Ishikawa (cell line): ENCODE results near the gene MESP1.

Source experiments
- CEBPB ChIP-seq: IDR thresholded peaks from 2 replicates; pipeline ENCODE4 v1.6.1; 2012
- CREB1 ChIP-seq: IDR thresholded peaks from 2 replicates; pipeline ENCODE4 v1.6.1; 2012; ENCODE audit warnings: low read depth
- EGR1 ChIP-seq: IDR thresholded peaks from 2 replicates; pipeline ENCODE4 v1.6.1; 2012
- EP300 ChIP-seq: IDR thresholded peaks from 2 replicates; pipeline ENCODE4 v1.6.1; 2012; ENCODE audit warnings: borderline replicate concordance
- FOXM1 ChIP-seq: IDR thresholded peaks from 2 replicates; pipeline ENCODE4 v1.6.1; 2012; ENCODE audit warnings: low read depth, borderline replicate concordance
- MAX ChIP-seq: IDR thresholded peaks from 2 replicates; pipeline ENCODE4 v1.6.1; 2012
- NFIC ChIP-seq: IDR thresholded peaks from 2 replicates; pipeline ENCODE4 v1.6.1; 2012
- RAD21 ChIP-seq: IDR thresholded peaks from 2 replicates; pipeline ENCODE4 v1.6.1; 2012; ENCODE audit warnings: low read depth
- REST ChIP-seq: IDR thresholded peaks from 2 replicates; pipeline ENCODE4 v1.6.1; 2012; ENCODE audit warnings: low read depth, mild to moderate bottlenecking
- TAF1 ChIP-seq: IDR thresholded peaks from 2 replicates; pipeline ENCODE4 v1.6.1; 2012; ENCODE audit warnings: low read depth, mild to moderate bottlenecking
- TCF12 ChIP-seq: IDR thresholded peaks from 2 replicates; pipeline ENCODE4 v1.6.1; 2012; ENCODE audit warnings: low read depth
- TEAD4 ChIP-seq: IDR thresholded peaks from 2 replicates; pipeline ENCODE4 v1.6.1; 2012
- USF1 ChIP-seq: IDR thresholded peaks from 2 replicates; pipeline ENCODE4 v1.6.1; 2012
- YY1 ChIP-seq: IDR thresholded peaks from 2 replicates; pipeline ENCODE4 v1.6.1; 2012; ENCODE audit warnings: low read depth
- ZBTB7A ChIP-seq: IDR thresholded peaks from 2 replicates; pipeline ENCODE4 v1.6.1; 2012; ENCODE audit warnings: low read depth

The MESP1 gene

GRCh38 chr15:89795996-89796395 lies 44.9 kb upstream of the MESP1 start:
- TF ChIP-seq REST: no peak
- TF ChIP-seq YY1: no peak
- TF ChIP-seq CEBPB: no peak
- TF ChIP-seq EGR1: no peak
- no peak for TF ChIP-seq TCF12
- no peak for TF ChIP-seq TAF1
- no peak for TF ChIP-seq NFIC
- no peak for TF ChIP-seq ZBTB7A

GRCh38 chr15:89794627-89795241 lies 43.7 kb upstream of the MESP1 start:
- TF ChIP-seq TEAD4: no peak
- TF ChIP-seq MAX: no peak
- TF ChIP-seq TAF1: no peak
- no peak for TF ChIP-seq EGR1
- no peak for TF ChIP-seq USF1
- TF ChIP-seq REST: no peak
- no peak for TF ChIP-seq TCF12
- no peak for TF ChIP-seq FOXM1
- TF ChIP-seq CREB1: no peak
- no peak for TF ChIP-seq NFIC
- TF ChIP-seq ZBTB7A: no peak
- no peak; the same call in 1 of the 2 replicates for TF ChIP-seq CEBPB
- TF ChIP-seq RAD21: no peak
- TF ChIP-seq EP300: no peak
- TF ChIP-seq YY1: no peak

- TF ChIP-seq MAX (no peak), TCF12 (no peak), CEBPB (no peak), FOXM1 (no peak), TEAD4 (no peak), EP300 (no peak), REST (no peak), RAD21 (no peak), TAF1 (no peak), NFIC (no peak), CREB1 (no peak), EGR1 (no peak), ZBTB7A (no peak), YY1 (no peak)
These were observed 41.2 kb upstream of the MESP1 start for GRCh38 chr15:89792106-89792805.

- TF ChIP-seq TCF12 (no peak), EGR1 (no peak), FOXM1 (no peak), TAF1 (no peak), EP300 (no peak), CEBPB (no peak), ZBTB7A (no peak), USF1 (no peak), TEAD4 (no peak), REST (no peak), YY1 (no peak), MAX (no peak), RAD21 (no peak), CREB1 (no peak), NFIC (no peak)
These were observed 39.6 kb upstream of the MESP1 start for GRCh38 chr15:89790661-89791060.
